ENCODE measurements around the gene FN3KRP.

GRCh38 chr17:82743344-82744219 is 27.1 kb downstream of the FN3KRP start:
- TF ChIP-seq CTCF (IDR thresholded peaks at IDR 0.05): no peak
- no peak for TF ChIP-seq POLR2A (IDR thresholded peaks at IDR 0.05)

Measured in thyroid gland (tissue), 4 donors.